ENCODE measurements around the gene UBASH3B.

Gene UBASH3B

DNA sequence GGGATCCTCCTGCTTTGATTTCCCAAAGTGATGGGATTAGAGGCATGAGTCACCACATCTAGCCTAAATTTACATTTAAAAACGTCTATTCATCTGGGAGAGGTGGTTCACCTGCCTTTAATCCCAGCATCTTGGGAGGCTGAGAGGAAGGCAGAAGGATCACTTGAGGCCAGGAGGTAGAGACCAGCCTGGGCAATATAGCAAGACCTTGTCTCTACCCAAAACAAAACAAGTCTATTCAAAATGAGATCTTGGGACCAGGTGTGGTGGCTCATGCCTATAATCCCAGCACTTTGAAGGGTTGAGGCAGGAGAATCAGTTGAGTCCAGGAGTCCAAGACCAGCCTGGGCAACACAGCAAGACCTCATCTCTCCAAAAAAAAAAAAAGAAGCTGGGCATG lies 4.9 kb upstream of the UBASH3B start:
- H3K4me1 ChIP-seq (ENCODE audit: insufficient read depth, low read length) = no peaks in the 10 kb centered on the region
- H3K9me3 ChIP-seq (ENCODE audit: low read length) = no peaks in the 10 kb centered on the region
- no peak overlapping the region for H3K27ac ChIP-seq (ENCODE audit: low read depth, low read length)
- H3K27me3 ChIP-seq (ENCODE audit: control insufficient read depth in 1 of 2, insufficient read depth in 2 of 2, low read length in 2 of 2) = no peaks in the 10 kb centered on the region
- H3K9ac ChIP-seq (ENCODE audit: low read length) = no peak overlapping the region
- H3K4me3 ChIP-seq (ENCODE audit: low read depth in 1 of 2, low read length in 2 of 2) = no peak overlapping the region
- H3K36me3 ChIP-seq (ENCODE audit: insufficient read depth, low read length) = no peaks in the 10 kb centered on the region

- Histone ChIP-seq H3K4me3 (ENCODE audit: low read depth in 1 of 2, low read length in 2 of 2) (no peak overlapping the region), H3K9me3 (ENCODE audit: low read length) (no peaks in the 10 kb centered on the region), H3K27me3 (ENCODE audit: control insufficient read depth in 1 of 2, insufficient read depth in 2 of 2, low read length in 2 of 2) (no peaks in the 10 kb centered on the region), H3K36me3 (ENCODE audit: insufficient read depth, low read length) (no peaks in the 10 kb centered on the region), H3K9ac (ENCODE audit: low read length) (no peak overlapping the region), H3K27ac (ENCODE audit: low read depth, low read length) (no peak overlapping the region), H3K4me1 (ENCODE audit: insufficient read depth, low read length) (no peaks in the 10 kb centered on the region)
Measured at GRCh38 chr11:122652495-122652894, 3.0 kb upstream of the UBASH3B start.

GRCh38 chr11:122653916-122654585 lies 1.5 kb upstream of the UBASH3B start:
- Histone ChIP-seq H3K4me3 (ENCODE audit: low read depth in 1 of 2, low read length in 2 of 2) (no peak overlapping the region), H3K9ac (ENCODE audit: low read length) (no peak overlapping the region), H3K27me3 (ENCODE audit: control insufficient read depth in 1 of 2, insufficient read depth in 2 of 2, low read length in 2 of 2) (no peaks in the 10 kb centered on the region), H3K36me3 (ENCODE audit: insufficient read depth, low read length) (no peaks in the 10 kb centered on the region), H3K27ac (ENCODE audit: low read depth, low read length) (no peak overlapping the region), H3K9me3 (ENCODE audit: low read length) (no peaks in the 10 kb centered on the region), H3K4me1 (ENCODE audit: insufficient read depth, low read length) (no peaks in the 10 kb centered on the region)

DNA sequence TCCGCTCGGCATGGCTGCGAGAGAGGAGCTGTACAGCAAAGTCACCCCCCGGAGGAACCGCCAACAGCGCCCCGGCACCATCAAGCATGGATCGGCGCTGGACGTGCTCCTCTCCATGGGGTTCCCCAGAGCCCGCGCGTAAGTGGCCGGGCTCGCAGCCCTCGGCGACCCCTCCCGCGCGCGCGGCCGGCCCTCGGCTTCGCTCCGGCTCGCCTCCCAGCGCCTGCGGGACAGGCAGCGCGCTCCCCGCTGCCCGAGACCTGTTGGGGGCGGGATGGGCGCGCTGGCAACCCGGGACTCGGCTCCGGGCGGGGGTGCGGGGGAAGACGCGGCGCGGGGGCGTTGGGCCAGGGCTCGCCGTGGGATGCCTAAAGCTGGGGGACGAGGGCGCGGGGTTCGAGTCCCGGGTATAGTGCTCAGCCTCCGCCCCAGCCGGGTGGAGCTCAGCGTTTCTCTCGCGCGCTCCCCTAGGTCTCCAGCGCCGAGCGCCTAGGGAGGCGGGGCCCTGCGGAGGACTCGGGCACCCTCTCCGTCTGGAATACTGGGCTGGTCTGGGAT lies 630 bp downstream of the UBASH3B start:
- H3K9me3 ChIP-seq (ENCODE audit: low read length) = no peaks in the 10 kb centered on the region
- H3K4me3 ChIP-seq (ENCODE audit: low read depth in 1 of 2, low read length in 2 of 2) = peak overlapping the region; percentile 43 to 52
- H3K4me1 ChIP-seq (ENCODE audit: insufficient read depth, low read length) = no peaks in the 10 kb centered on the region
- no peaks in the 10 kb centered on the region for H3K27me3 ChIP-seq (ENCODE audit: control insufficient read depth in 1 of 2, insufficient read depth in 2 of 2, low read length in 2 of 2)
- peak overlapping the region; percentile 82 for H3K27ac ChIP-seq (ENCODE audit: low read depth, low read length)
- no peaks in the 10 kb centered on the region for H3K36me3 ChIP-seq (ENCODE audit: insufficient read depth, low read length)
- H3K9ac ChIP-seq (ENCODE audit: low read length) = no peak overlapping the region

DNA sequence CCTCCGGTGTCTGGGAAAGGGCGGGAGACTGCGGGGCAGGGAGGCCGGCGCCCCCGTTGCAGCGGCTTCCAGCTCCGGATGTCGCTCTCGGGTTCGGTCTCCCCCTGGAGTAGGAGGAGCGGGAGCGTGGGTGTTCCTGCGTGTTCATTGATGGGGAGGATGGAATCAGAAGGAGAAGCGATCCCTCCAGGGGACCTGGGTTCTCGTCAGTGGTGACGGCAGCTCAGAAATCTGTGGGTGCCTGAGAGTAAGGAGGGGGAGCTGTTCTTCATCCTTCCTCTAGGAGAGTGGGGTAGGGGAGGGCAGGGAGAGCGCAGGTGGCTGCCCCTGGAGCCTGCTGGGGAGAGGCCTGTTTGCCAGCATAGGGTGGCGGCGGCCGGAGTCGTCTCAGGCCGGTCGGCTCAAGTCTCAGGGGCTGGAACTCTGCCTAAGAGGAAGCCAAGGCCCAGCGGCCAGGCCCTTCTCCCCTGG lies 1.1 kb downstream of the UBASH3B start:
- Histone ChIP-seq H3K27me3 (ENCODE audit: control insufficient read depth in 1 of 2, insufficient read depth in 2 of 2, low read length in 2 of 2) (no peaks in the 10 kb centered on the region), H3K27ac (ENCODE audit: low read depth, low read length) (peak overlapping the region; percentile 82)

DNA sequence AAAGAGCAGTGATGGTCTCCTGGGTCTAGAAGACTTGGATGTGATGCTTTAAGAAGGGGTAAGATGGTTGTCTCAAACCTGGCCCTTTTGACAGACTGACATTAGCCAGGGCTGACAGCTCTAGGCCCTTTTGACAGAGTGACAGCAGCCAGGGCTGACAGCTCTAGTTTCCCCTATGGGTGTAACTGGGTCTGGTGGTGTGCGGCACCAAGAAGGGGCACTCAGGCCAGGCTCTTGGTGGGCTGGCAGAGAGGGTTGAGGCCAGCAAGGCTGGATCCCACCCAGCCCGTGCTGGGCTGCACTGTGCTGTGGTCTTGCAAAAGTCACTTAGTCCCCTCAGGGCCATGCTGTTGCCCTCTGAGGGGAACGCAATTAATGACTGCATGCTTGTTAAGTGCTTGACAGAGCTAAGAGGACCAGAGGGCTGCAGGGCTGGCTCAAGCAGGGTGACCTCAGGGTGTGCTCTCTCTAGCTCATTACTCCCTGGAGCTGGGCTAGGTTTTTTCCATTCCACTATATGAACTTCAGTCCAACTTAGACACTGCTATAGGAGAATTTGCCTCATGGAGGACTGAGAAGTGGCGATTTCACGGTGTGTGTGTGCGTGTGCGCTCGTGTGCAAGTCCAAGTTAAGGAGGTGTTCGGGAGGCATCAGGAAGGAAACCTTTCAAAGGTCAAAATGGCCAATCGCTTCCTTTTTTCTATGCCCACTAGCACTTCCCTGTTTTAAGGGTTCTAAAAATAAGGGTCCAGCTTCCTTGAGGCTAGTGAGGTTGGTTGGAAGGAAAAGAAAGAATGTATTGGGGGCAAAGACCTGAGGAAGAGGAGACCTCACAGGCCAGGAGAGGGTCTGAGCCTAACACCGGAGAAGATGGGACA lies 4.4 kb downstream of the UBASH3B start:
- no peak overlapping the region for H3K9ac ChIP-seq (ENCODE audit: low read length)
- H3K4me3 ChIP-seq (ENCODE audit: low read depth in 1 of 2, low read length in 2 of 2) = no peak overlapping the region
- H3K27me3 ChIP-seq (ENCODE audit: control insufficient read depth in 1 of 2, insufficient read depth in 2 of 2, low read length in 2 of 2) = no peaks in the 10 kb centered on the region
- H3K9me3 ChIP-seq (ENCODE audit: low read length) = no peaks in the 10 kb centered on the region
- H3K36me3 ChIP-seq (ENCODE audit: insufficient read depth, low read length) = no peaks in the 10 kb centered on the region
- no peak overlapping the region for H3K27ac ChIP-seq (ENCODE audit: low read depth, low read length)
- H3K4me1 ChIP-seq (ENCODE audit: insufficient read depth, low read length) = no peaks in the 10 kb centered on the region

More for the DNA sequence above, 1.1 kb downstream of the UBASH3B start:
- Histone ChIP-seq H3K9me3 (ENCODE audit: low read length) (no peaks in the 10 kb centered on the region), H3K36me3 (ENCODE audit: insufficient read depth, low read length) (no peaks in the 10 kb centered on the region), H3K4me1 (ENCODE audit: insufficient read depth, low read length) (no peaks in the 10 kb centered on the region), H3K9ac (ENCODE audit: low read length) (no peak overlapping the region), H3K4me3 (ENCODE audit: low read depth in 1 of 2, low read length in 2 of 2) (peak overlapping the region; percentile 43 to 52)

DNA sequence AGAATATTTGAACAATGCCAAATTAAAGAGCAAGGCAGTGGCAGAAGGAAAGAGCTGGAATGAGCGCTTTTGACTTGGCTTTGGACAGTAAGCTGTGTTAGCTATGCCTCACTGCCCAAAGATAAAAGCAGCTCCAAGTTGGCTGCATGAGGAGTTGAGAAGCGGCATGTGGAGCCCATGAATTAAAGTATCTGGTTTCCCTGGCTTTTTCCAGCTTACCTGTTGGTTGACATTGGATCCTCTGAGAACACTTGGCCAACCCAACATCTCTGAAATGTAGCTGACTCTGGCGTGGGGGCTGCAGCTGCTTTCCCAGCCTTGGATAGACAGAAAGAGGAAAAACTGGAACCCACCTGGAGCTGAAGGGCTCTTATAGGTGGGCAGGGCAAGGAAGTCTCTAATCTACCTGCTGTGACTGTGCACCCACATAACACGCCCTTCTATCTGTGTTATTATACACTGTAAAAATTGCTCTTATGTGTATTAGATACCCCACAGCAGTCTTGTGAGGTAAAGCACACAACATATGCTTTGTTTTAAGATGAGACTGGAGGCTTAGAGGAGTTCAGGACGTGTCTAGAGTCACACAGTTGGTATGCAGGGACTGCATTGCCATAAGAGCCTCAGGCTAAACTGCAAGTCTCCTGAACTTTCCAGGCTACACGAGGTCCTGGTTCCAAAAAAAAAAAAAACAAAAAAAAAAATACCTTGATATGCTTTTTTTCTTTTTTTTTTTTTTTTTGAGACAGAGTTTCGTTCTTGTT lies 5.8 kb downstream of the UBASH3B start:
- H3K36me3 ChIP-seq (ENCODE audit: insufficient read depth, low read length) = no peaks in the 10 kb centered on the region
- H3K9ac ChIP-seq (ENCODE audit: low read length) = no peak overlapping the region
- no peak overlapping the region for H3K27ac ChIP-seq (ENCODE audit: low read depth, low read length)
- H3K4me3 ChIP-seq (ENCODE audit: low read depth in 1 of 2, low read length in 2 of 2) = no peak overlapping the region
- no peaks in the 10 kb centered on the region for H3K9me3 ChIP-seq (ENCODE audit: low read length)
- H3K4me1 ChIP-seq (ENCODE audit: insufficient read depth, low read length) = no peaks in the 10 kb centered on the region
- no peaks in the 10 kb centered on the region for H3K27me3 ChIP-seq (ENCODE audit: control insufficient read depth in 1 of 2, insufficient read depth in 2 of 2, low read length in 2 of 2)

DNA sequence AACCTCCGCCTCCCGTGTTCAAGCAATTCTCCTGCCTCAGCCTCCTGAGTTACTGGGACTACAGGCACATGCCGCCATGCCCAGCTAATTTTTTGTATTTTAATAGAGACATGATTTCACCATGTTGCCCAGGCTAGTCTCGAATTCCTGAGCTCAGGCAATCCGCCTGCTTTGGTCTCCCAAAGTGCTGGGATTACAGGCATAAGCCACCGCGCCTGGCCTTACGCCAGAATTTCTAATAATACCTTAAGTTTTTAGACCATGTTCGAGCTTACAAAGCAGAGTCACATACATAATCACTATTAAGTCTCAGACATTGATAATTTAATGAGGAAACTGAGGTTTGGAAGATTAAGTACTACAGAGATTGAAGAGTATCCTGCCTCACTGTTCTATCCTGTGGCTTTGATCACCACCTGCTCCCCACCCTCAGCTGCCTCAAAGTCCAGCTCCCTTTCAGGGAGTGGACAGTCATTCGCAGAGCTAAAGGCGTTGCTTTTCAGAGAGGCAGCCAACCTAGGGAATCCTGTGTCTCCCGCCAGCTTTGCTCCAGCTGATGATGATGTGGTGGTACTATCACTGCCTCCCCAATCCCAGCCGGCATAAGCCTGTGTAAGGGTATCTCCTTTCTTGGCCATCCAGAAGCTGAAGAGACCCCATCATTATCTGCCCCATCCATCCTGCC lies 7.7 kb downstream of the UBASH3B start:
- Histone ChIP-seq H3K9me3 (ENCODE audit: low read length) (no peaks in the 10 kb centered on the region), H3K4me1 (ENCODE audit: insufficient read depth, low read length) (no peaks in the 10 kb centered on the region), H3K9ac (ENCODE audit: low read length) (no peak overlapping the region), H3K36me3 (ENCODE audit: insufficient read depth, low read length) (no peaks in the 10 kb centered on the region), H3K27me3 (ENCODE audit: control insufficient read depth in 1 of 2, insufficient read depth in 2 of 2, low read length in 2 of 2) (no peaks in the 10 kb centered on the region), H3K27ac (ENCODE audit: low read depth, low read length) (no peak overlapping the region), H3K4me3 (ENCODE audit: low read depth in 1 of 2, low read length in 2 of 2) (no peak overlapping the region)

GRCh38 chr11:122663764-122664163 lies 8.2 kb downstream of the UBASH3B start:
- no peak overlapping the region for H3K27ac ChIP-seq (ENCODE audit: low read depth, low read length)
- no peaks in the 10 kb centered on the region for H3K27me3 ChIP-seq (ENCODE audit: control insufficient read depth in 1 of 2, insufficient read depth in 2 of 2, low read length in 2 of 2)
- no peak overlapping the region for H3K4me3 ChIP-seq (ENCODE audit: low read depth in 1 of 2, low read length in 2 of 2)
- no peaks in the 10 kb centered on the region for H3K36me3 ChIP-seq (ENCODE audit: insufficient read depth, low read length)
- H3K9me3 ChIP-seq (ENCODE audit: low read length) = no peaks in the 10 kb centered on the region
- no peaks in the 10 kb centered on the region for H3K4me1 ChIP-seq (ENCODE audit: insufficient read depth, low read length)
- H3K9ac ChIP-seq (ENCODE audit: low read length) = no peak overlapping the region

- Histone ChIP-seq H3K27me3 (ENCODE audit: control insufficient read depth in 1 of 2, insufficient read depth in 2 of 2, low read length in 2 of 2) (no peaks in the 10 kb centered on the region), H3K9ac (ENCODE audit: low read length) (no peak overlapping the region), H3K4me3 (ENCODE audit: low read depth in 1 of 2, low read length in 2 of 2) (no peak overlapping the region), H3K4me1 (ENCODE audit: insufficient read depth, low read length) (no peaks in the 10 kb centered on the region), H3K27ac (ENCODE audit: low read depth, low read length) (no peak overlapping the region), H3K36me3 (ENCODE audit: insufficient read depth, low read length) (no peaks in the 10 kb centered on the region), H3K9me3 (ENCODE audit: low read length) (no peaks in the 10 kb centered on the region)
Measured at GRCh38 chr11:122664188-122664587, 8.7 kb downstream of the UBASH3B start.
